SK-N-SH (cell line): ENCODE data around the gene RAB24. TPM values are rescaled to one million over a fixed set of nuclear protein-coding genes. Genes with fewer than 3 reads are reported as not detected.

Experiments
- CTCF ChIA-PET: fragments of 300-600, 350-600 bp; formaldehyde crosslinking; extraction: SDS; loops from one replicate; lab custom pipeline; 2021; lab: Yijun Ruan, JAX
- POLR2A ChIA-PET: fragments of 350-600 bp; sonication (Branson Sonifier 250); formaldehyde crosslinking; extraction: SDS; loops from one replicate; lab custom pipeline; 2020; ENCODE audit warnings: antibody characterized with exemption, inconsistent platforms; lab: Yijun Ruan, JAX
- DNase-seq: peaks from one replicate; pipeline ENCODE4 v3.0.0; 2012
- H2AFZ ChIP-seq: fragments of 200-600 bp; sonication (generic); 2 replicates; pipeline ENCODE4 v1.8.1; 2016; ENCODE audit warnings: antibody characterized with exemption, mild to moderate bottlenecking, low read depth
- H3F3A ChIP-seq: fragments of 200-600 bp; sonication (generic); replicated peaks from 2 replicates; pipeline ENCODE3; 2016; ENCODE audit warnings: antibody characterized with exemption, mild to moderate bottlenecking; ENCODE audit not compliant: insufficient read depth
- H3K27ac ChIP-seq, 2 experiments: fragments of 200-500 bp in 1 of 2; fragments of 200-600 bp in 1 of 2; sonication (Bioruptor generic) in 1 of 2; sonication (generic), shearing (Covaris generic) in 1 of 2; 2 replicates each; pipeline versions ENCODE4 v1.5.1 to v1.6.1; 2014 to 2016; ENCODE audit warnings: low read depth in 2 of 2, inconsistent platforms in 1 of 2, low read length in 1 of 2, mild to moderate bottlenecking in 1 of 2, mixed read lengths in 1 of 2
- H3K27me3 ChIP-seq: fragments of 200-600 bp; sonication (generic), shearing (Covaris generic); 2 replicates; pipeline ENCODE4 v1.6.1; 2016; ENCODE audit warnings: mixed run types; ENCODE audit not compliant: insufficient read depth
- H3K36me3 ChIP-seq, 2 experiments: fragments of 200-500 bp in 1 of 2; fragments of 200-600 bp in 1 of 2; sonication (Bioruptor generic) in 1 of 2; sonication (generic) in 1 of 2; replicated peaks in 1 of 2; 2 replicates each; pipeline versions ENCODE3 to v1.5.1; 2014 to 2016; ENCODE audit warnings: low read length in 1 of 2, mild to moderate bottlenecking in 1 of 2; ENCODE audit not compliant: insufficient read depth in 2 of 2, control insufficient read depth in 1 of 2
- H3K4me1 ChIP-seq, 2 experiments: fragments of 200-500 bp in 1 of 2; fragments of 200-600 bp in 1 of 2; sonication (Bioruptor generic) in 1 of 2; sonication (generic), shearing (Covaris generic) in 1 of 2; 2 replicates each; pipeline versions ENCODE4 v1.5.1 to v1.6.1; 2014 to 2016; ENCODE audit warnings: low read depth in 1 of 2, low read length in 1 of 2, mixed run types in 1 of 2; ENCODE audit not compliant: insufficient read depth in 2 of 2, control insufficient read depth in 1 of 2
- H3K4me2 ChIP-seq: fragments of 200-600 bp; sonication (generic), shearing (Covaris generic); 2 replicates; pipeline ENCODE4 v1.6.1; 2017; ENCODE audit warnings: mixed run types
- H3K4me3 ChIP-seq, 2 experiments: fragments of 200-500 bp in 1 of 2; fragments of 200-600 bp in 1 of 2; sonication (Bioruptor generic) in 1 of 2; sonication (generic), shearing (Covaris generic) in 1 of 2; 2 replicates each; pipeline versions ENCODE4 v1.5.1 to v1.8.1; 2014 to 2016; ENCODE audit warnings: low read depth in 2 of 2, inconsistent platforms in 1 of 2, low read length in 1 of 2, mild to moderate bottlenecking in 1 of 2, mixed read lengths in 1 of 2, moderate library complexity in 1 of 2
- H3K79me2 ChIP-seq: fragments of 200-600 bp; sonication (generic); 2 replicates; pipeline ENCODE4 v1.8.1; 2017; ENCODE audit warnings: mild to moderate bottlenecking; ENCODE audit not compliant: insufficient read depth
- H3K9ac ChIP-seq: fragments of 200-600 bp; sonication (generic); 2 replicates; pipeline ENCODE4 v1.6.1; 2017; ENCODE audit warnings: mixed run types
- H3K9me2 ChIP-seq: fragments of 200-600 bp; sonication (generic); 2 replicates; pipeline ENCODE4 v1.6.1; 2017; ENCODE audit warnings: mixed run types
- H3K9me3 ChIP-seq: fragments of 200-600 bp; sonication (generic); 2 replicates; pipeline ENCODE4 v1.6.1; 2017; ENCODE audit warnings: mixed run types, mild to moderate bottlenecking, moderate library complexity
- H4K20me1 ChIP-seq: fragments of 200-600 bp; sonication (generic); 2 replicates; pipeline ENCODE4 v1.6.1; 2017; ENCODE audit warnings: mild to moderate bottlenecking, mixed run types; ENCODE audit not compliant: insufficient read depth
- CHD2 ChIP-seq: fragments of 150-350 bp; IDR thresholded peaks from 2 replicates; pipeline ENCODE4 v1.6.1; 2018; ENCODE audit warnings: low read length; ENCODE audit not compliant: partially characterized antibody
- CTCF ChIP-seq: fragments of 200-600 bp; sonication (generic); IDR thresholded peaks from 2 replicates; pipeline ENCODE4 v1.6.1; 2017; ENCODE audit warnings: antibody characterized with exemption, mild to moderate bottlenecking, moderate library complexity
- EP300 ChIP-seq, 2 experiments: IDR thresholded peaks; 2 replicates each; pipeline versions ENCODE4 v1.4.0 to v1.6.1; 2012; ENCODE audit warnings: borderline replicate concordance in 1 of 2, low read depth in 1 of 2, low read length in 1 of 2
- FOXM1 ChIP-seq: IDR thresholded peaks from 2 replicates; pipeline ENCODE4 v1.4.0; 2012; ENCODE audit warnings: low read depth, mild to moderate bottlenecking
- GABPA ChIP-seq: IDR thresholded peaks from 2 replicates; pipeline ENCODE4 v1.4.0; 2012; ENCODE audit warnings: low read depth, mild to moderate bottlenecking
- JUND ChIP-seq: IDR thresholded peaks from 2 replicates; pipeline ENCODE4 v1.4.0; 2012
- MAX ChIP-seq: IDR thresholded peaks from 2 replicates; pipeline ENCODE4 v1.4.0; 2012; ENCODE audit warnings: low read depth
- MXI1 ChIP-seq: IDR thresholded peaks from 2 replicates; pipeline ENCODE4 v1.6.1; 2012; ENCODE audit warnings: mild to moderate bottlenecking, low read depth, low read length, improper control_type of control experiment
- NFIC ChIP-seq: IDR thresholded peaks from 2 replicates; pipeline ENCODE4 v1.4.0; 2012; ENCODE audit warnings: borderline replicate concordance
- POLR2AphosphoS5 ChIP-seq: IDR thresholded peaks from 2 replicates; pipeline ENCODE4 v1.6.1; 2012; ENCODE audit warnings: low read depth, low read length
- RAD21 ChIP-seq: IDR thresholded peaks from 2 replicates; pipeline ENCODE4 v1.6.1; 2012; ENCODE audit warnings: mild to moderate bottlenecking, low read length
- RFX5 ChIP-seq: IDR thresholded peaks from 2 replicates; pipeline ENCODE4 v1.6.1; 2012; ENCODE audit warnings: mild to moderate bottlenecking, improper control_type of control experiment, low read length
- RXRA ChIP-seq: IDR thresholded peaks from 2 replicates; pipeline ENCODE4 v1.4.0; 2012; ENCODE audit warnings: low read depth, mild to moderate bottlenecking, borderline replicate concordance
- SIN3A ChIP-seq: IDR thresholded peaks from 2 replicates; pipeline ENCODE4 v1.6.1; 2012; ENCODE audit warnings: low read depth, mild to moderate bottlenecking, low read length, moderate library complexity, borderline replicate concordance
- TAF1 ChIP-seq: IDR thresholded peaks from 2 replicates; pipeline ENCODE4 v1.6.1; 2012; ENCODE audit warnings: low read depth, mild to moderate bottlenecking, low read length, moderate library complexity, borderline replicate concordance
- TCF12 ChIP-seq: IDR thresholded peaks from 2 replicates; pipeline ENCODE4 v1.4.0; 2012
- USF1 ChIP-seq: IDR thresholded peaks from 2 replicates; pipeline ENCODE4 v1.4.0; 2012; ENCODE audit warnings: low read depth, borderline replicate concordance
- WGBS: methylation state at CpG from one replicate; pipeline ENCODE4 v1.1.6; 2017; ENCODE audit warnings: low lambda C conversion rate; 5-methylcytosine and 5-hydroxymethylcytosine counted together
- polyA plus RNA-seq, 3 experiments: library from polyadenylated mRNA; depleted of rRNA; stranded (reverse); fragments of >200 nt; gene quantifications; 2 replicates each; pipeline ENCODE4 v1.2.3, GENCODE V29; 2012
- TF ChIP-seq, protein P1 (sequence below): fragments of 150-350 bp; IDR thresholded peaks from 2 replicates; pipeline ENCODE4 v1.6.1; 2017; ENCODE audit warnings: antibody characterized with exemption, low read length, low read depth, borderline replicate concordance
- TF ChIP-seq, protein P2 (sequence below): IDR thresholded peaks from 2 replicates; pipeline ENCODE4; 2012

The RAB24 gene
- polyA plus RNA-seq, 1 of the 3 experiments (the other 2 are of a cell fraction): 101 TPM

DNA sequence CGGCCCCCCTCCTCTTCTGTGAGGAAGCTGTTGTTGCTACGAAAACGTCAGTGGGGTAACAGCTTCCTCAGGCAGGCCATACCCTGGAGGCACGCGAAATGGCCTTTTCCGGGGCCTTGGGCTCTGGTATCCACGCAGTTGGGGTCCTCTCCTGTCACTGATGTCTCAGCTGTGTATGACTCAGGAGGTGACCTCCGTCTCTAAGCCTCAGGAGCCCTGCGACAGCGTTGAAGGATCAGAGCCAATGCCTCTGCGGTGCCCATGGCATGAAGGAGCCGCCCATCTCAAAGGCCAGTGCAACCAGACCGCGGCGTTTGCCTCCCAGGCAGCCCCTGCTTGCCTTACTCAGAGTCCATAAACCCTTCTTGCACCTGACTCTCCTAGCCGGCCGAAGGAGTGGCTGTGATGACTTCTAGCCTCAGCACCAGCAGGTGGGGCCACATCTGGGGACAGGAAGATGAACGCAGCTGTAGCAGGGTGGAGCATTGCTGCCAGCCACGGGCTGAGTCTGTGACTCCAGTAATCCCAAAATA is 9.2 kb upstream of the RAB24 start:
- peaks cover 18% of the 10 kb centered on the region for H4K20me1 ChIP-seq
- H3K9ac ChIP-seq: peak overlapping the region; percentile 85; the same call in 1 of the 2 replicates
- no peaks in the 10 kb centered on the region for H3K9me3 ChIP-seq
- TF ChIP-seq TAF1: 0 out of 2 replicates have a peak, but pooled peaks have one; percentile 8
- no peak for TF ChIP-seq MAX
- TF ChIP-seq RAD21: no peak
- TF ChIP-seq NFIC: no peak
- TF ChIP-seq RFX5: no peak
- TF ChIP-seq EP300 (IDR thresholded peaks at IDR 0.05; ENCODE audit: borderline replicate concordance in 1 of 2, low read depth in 1 of 2, low read length in 1 of 2): no peak
- TF ChIP-seq POLR2AphosphoS5: 0 out of 2 replicates have a peak, but pooled peaks have one; percentile 8
- TF ChIP-seq, protein P1, sequence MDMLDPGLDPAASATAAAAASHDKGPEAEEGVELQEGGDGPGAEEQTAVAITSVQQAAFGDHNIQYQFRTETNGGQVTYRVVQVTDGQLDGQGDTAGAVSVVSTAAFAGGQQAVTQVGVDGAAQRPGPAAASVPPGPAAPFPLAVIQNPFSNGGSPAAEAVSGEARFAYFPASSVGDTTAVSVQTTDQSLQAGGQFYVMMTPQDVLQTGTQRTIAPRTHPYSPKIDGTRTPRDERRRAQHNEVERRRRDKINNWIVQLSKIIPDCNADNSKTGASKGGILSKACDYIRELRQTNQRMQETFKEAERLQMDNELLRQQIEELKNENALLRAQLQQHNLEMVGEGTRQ: no peak
- no peak for TF ChIP-seq MXI1
- no peaks in the 10 kb centered on the region for H3K27me3 ChIP-seq
- POLR2A ChIA-PET: interaction anchor here (0.6 to 1.3 kb wide), 2 partner anchors 191 to 198 kb away, joined by 3 read pairs; no protein-coding TSS in a partner anchor
- peak; percentile 49 for DNase-seq
- peaks cover 40% of the 10 kb centered on the region for H3K79me2 ChIP-seq
- H3K4me1 ChIP-seq: peaks cover 4 to 25% of the 10 kb centered on the region in 2 experiments; a peak in 1 of 4 replicates
- peak overlapping the region; percentile 36 to 54; a peak in 3 of 4 replicates for H3K27ac ChIP-seq
- H3K4me3 ChIP-seq: peak overlapping the region; percentile 35 to 84; a peak in 3 of 4 replicates
- H3K4me2 ChIP-seq: peak overlapping the region; percentile 100
- WGBS: 4% methylated on average over 12 of the region's 19 CpGs
- CTCF ChIA-PET: interaction anchor here (0.6 to 1.5 kb wide), 6 partner anchors 51 to 335 kb away, joined by 3 to 4 read pairs (median 4); no protein-coding TSS in a partner anchor
- H3K36me3 ChIP-seq: peaks cover 0 to 4% of the 10 kb centered on the region in 2 experiments
- H2AFZ ChIP-seq: peak overlapping the region; percentile 3; the same call in 1 of the 2 replicates
- H3F3A ChIP-seq: peaks cover 15% of the 10 kb centered on the region
- no peaks in the 10 kb centered on the region for H3K9me2 ChIP-seq

GRCh38 chr5:177311723-177312648 is 8.5 kb upstream of the RAB24 start, which contains the start of gene MXD3:
Gene MXD3 (minus strand): TSS chr5:177311898. CDS start chr5:177311830, 68 bp downstream.
- peaks cover 4 to 25% of the 10 kb centered on the region in 2 experiments; a peak in 1 of 4 replicates for H3K4me1 ChIP-seq
- H3K27ac ChIP-seq: peak within 1 kb of the TSS; percentile 73 to 88
- WGBS: 0% methylated on average over 20 of the region's 78 CpGs
- peak; percentile 97 for DNase-seq
- peaks cover under 1 to 6% of the 10 kb centered on the region in 2 experiments for H3K36me3 ChIP-seq
- ChIA-PET POLR2A (interaction anchor here (0.6 to 1.3 kb wide), 2 partner anchors 190 to 197 kb away, joined by 3 read pairs; no protein-coding TSS in a partner anchor), CTCF (interaction anchor here (0.6 to 3.6 kb wide), 8 partner anchors 13 to 334 kb away, joined by 3 to 25 read pairs (median 4); no protein-coding TSS in a partner anchor)
- H3K9me3 ChIP-seq: no peaks in the 10 kb centered on the region
- H3K9ac ChIP-seq: peak within 1 kb of the TSS; percentile 85
- peak within 1 kb of the TSS; percentile 100 for H3K4me2 ChIP-seq
- peaks cover 45% of the 10 kb centered on the region for H3K79me2 ChIP-seq
- no peaks in the 10 kb centered on the region for H3K27me3 ChIP-seq
- H4K20me1 ChIP-seq: peaks cover 18% of the 10 kb centered on the region
- H3K4me3 ChIP-seq: peak within 1 kb of the TSS; percentile 59 to 84
- peaks cover 12% of the 10 kb centered on the region for H3F3A ChIP-seq
- H3K9me2 ChIP-seq: no peaks in the 10 kb centered on the region
- H2AFZ ChIP-seq: peak within 1 kb of the TSS; percentile 91; the same call in 1 of the 2 replicates
- TF ChIP-seq MAX: peak; percentile 97
- TF ChIP-seq RXRA: no peak; the same call in 1 of the 2 replicates
- TF ChIP-seq USF1: peak; percentile 65
- TF ChIP-seq TCF12: no peak
- TF ChIP-seq JUND: no peak; the same call in 1 of the 2 replicates
- TF ChIP-seq SIN3A: peak; percentile 66; the same call in 1 of the 2 replicates
- no peak for TF ChIP-seq CTCF
- no peak for TF ChIP-seq NFIC
- TF ChIP-seq, protein P2, sequence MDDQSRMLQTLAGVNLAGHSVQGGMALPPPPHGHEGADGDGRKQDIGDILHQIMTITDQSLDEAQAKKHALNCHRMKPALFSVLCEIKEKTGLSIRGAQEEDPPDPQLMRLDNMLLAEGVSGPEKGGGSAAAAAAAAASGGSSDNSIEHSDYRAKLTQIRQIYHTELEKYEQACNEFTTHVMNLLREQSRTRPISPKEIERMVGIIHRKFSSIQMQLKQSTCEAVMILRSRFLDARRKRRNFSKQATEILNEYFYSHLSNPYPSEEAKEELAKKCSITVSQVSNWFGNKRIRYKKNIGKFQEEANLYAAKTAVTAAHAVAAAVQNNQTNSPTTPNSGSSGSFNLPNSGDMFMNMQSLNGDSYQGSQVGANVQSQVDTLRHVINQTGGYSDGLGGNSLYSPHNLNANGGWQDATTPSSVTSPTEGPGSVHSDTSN: 0 out of 2 replicates have a peak, but pooled peaks have one; percentile 11
- no peak for TF ChIP-seq GABPA
- TF ChIP-seq CHD2: peak; percentile 42
- TF ChIP-seq FOXM1: peak; percentile 99
